Measurements from ENCODE around the gene LSAMP.

LSAMP gene

GRCh38 chr3:115804713-115805119 is 640.6 kb downstream of the LSAMP start:
- Histone ChIP-seq H3K4me2 (ENCODE audit: low read depth, low read length, poor library complexity, severe bottlenecking) (no peak overlapping the region), H4K20me1 (ENCODE audit: insufficient read depth, low read length, poor library complexity, severe bottlenecking) (no peaks in the 10 kb centered on the region), H3K9me2 (replicated peaks; ENCODE audit: low read depth, low read length) (no peaks in the 10 kb centered on the region), H3K4me3 (ENCODE audit: low read length, poor library complexity, severe bottlenecking) (no peak overlapping the region), H3K9me3 (ENCODE audit: insufficient read depth, low read depth, low read length) (no peaks in the 10 kb centered on the region), H3K36me3 (ENCODE audit: insufficient read depth, low read length) (no peaks in the 10 kb centered on the region), H3K9ac (ENCODE audit: low read depth, low read length, poor library complexity, severe bottlenecking) (no peak overlapping the region), H3K27me3 (ENCODE audit: insufficient read depth, low read length, poor library complexity, severe bottlenecking) (no peaks in the 10 kb centered on the region), H3K4me1 (ENCODE audit: insufficient read depth, low read length, poor library complexity, severe bottlenecking) (no peaks in the 10 kb centered on the region), H2AFZ (ENCODE audit: low read length) (no peak overlapping the region), H3K79me2 (ENCODE audit: insufficient read depth, low read length) (no peaks in the 10 kb centered on the region), H3F3A (ENCODE audit: low read depth) (no peaks in the 10 kb centered on the region)
- no peak for TF ChIP-seq CTCF (conservative IDR thresholded peaks at IDR 0.05; ENCODE audit: low read length)
- no peak for TF ChIP-seq EZH2phosphoT487 (IDR thresholded peaks at IDR 0.05; ENCODE audit: borderline replicate concordance)

GRCh38 chr3:115804200-115804599 is 641.1 kb downstream of the LSAMP start:
- Histone ChIP-seq H3K4me2 (ENCODE audit: low read depth, low read length, poor library complexity, severe bottlenecking) (no peak overlapping the region), H2AFZ (ENCODE audit: low read length) (no peak overlapping the region), H3K79me2 (ENCODE audit: insufficient read depth, low read length) (no peaks in the 10 kb centered on the region), H3K36me3 (ENCODE audit: insufficient read depth, low read length) (no peaks in the 10 kb centered on the region), H3K4me1 (ENCODE audit: insufficient read depth, low read length, poor library complexity, severe bottlenecking) (no peaks in the 10 kb centered on the region), H4K20me1 (ENCODE audit: insufficient read depth, low read length, poor library complexity, severe bottlenecking) (no peaks in the 10 kb centered on the region), H3K9me3 (ENCODE audit: insufficient read depth, low read depth, low read length) (no peaks in the 10 kb centered on the region), H3K9me2 (replicated peaks; ENCODE audit: low read depth, low read length) (no peaks in the 10 kb centered on the region), H3K4me3 (ENCODE audit: low read length, poor library complexity, severe bottlenecking) (no peak overlapping the region), H3K27me3 (ENCODE audit: insufficient read depth, low read length, poor library complexity, severe bottlenecking) (no peaks in the 10 kb centered on the region), H3F3A (ENCODE audit: low read depth) (no peaks in the 10 kb centered on the region), H3K9ac (ENCODE audit: low read depth, low read length, poor library complexity, severe bottlenecking) (no peak overlapping the region)
- TF ChIP-seq EZH2phosphoT487 (IDR thresholded peaks at IDR 0.05; ENCODE audit: borderline replicate concordance) (no peak), CTCF (conservative IDR thresholded peaks at IDR 0.05; ENCODE audit: low read length) (no peak)

- no peak overlapping the region for H3K9ac ChIP-seq (ENCODE audit: low read depth, low read length, poor library complexity, severe bottlenecking)
- no peaks in the 10 kb centered on the region for H3K9me2 ChIP-seq (replicated peaks; ENCODE audit: low read depth, low read length)
- no peak overlapping the region for H3K4me2 ChIP-seq (ENCODE audit: low read depth, low read length, poor library complexity, severe bottlenecking)
Measured at GRCh38 chr3:115803661-115804060, 641.6 kb downstream of the LSAMP start.

More at GRCh38 chr3:115803661-115804060, 641.6 kb downstream of the LSAMP start:
- no peaks in the 10 kb centered on the region for H3K79me2 ChIP-seq (ENCODE audit: insufficient read depth, low read length)
- H3F3A ChIP-seq (ENCODE audit: low read depth): no peaks in the 10 kb centered on the region
- no peaks in the 10 kb centered on the region for H4K20me1 ChIP-seq (ENCODE audit: insufficient read depth, low read length, poor library complexity, severe bottlenecking)
- no peaks in the 10 kb centered on the region for H3K4me1 ChIP-seq (ENCODE audit: insufficient read depth, low read length, poor library complexity, severe bottlenecking)
- no peaks in the 10 kb centered on the region for H3K9me3 ChIP-seq (ENCODE audit: insufficient read depth, low read depth, low read length)
- no peaks in the 10 kb centered on the region for H3K36me3 ChIP-seq (ENCODE audit: insufficient read depth, low read length)
- H3K4me3 ChIP-seq (ENCODE audit: low read length, poor library complexity, severe bottlenecking): no peak overlapping the region
- no peaks in the 10 kb centered on the region for H3K27me3 ChIP-seq (ENCODE audit: insufficient read depth, low read length, poor library complexity, severe bottlenecking)
- no peak for TF ChIP-seq EZH2phosphoT487 (IDR thresholded peaks at IDR 0.05; ENCODE audit: borderline replicate concordance)
- no peak for TF ChIP-seq CTCF (conservative IDR thresholded peaks at IDR 0.05; ENCODE audit: low read length)
- H2AFZ ChIP-seq (ENCODE audit: low read length): no peak overlapping the region
